Hepatocyte (in vitro differentiated cells): ENCODE data around the gene UBASH3A. TPM values are rescaled to one million over a fixed set of nuclear protein-coding genes. Genes with fewer than 3 reads are reported as not detected.

Experiments
- DNase-seq: peaks from one replicate; pipeline ENCODE4 v3.0.0-alpha.2; 2016; ENCODE audit warnings: low spot score
- H2AFZ ChIP-seq: fragments of 200-600 bp; sonication (generic); 2 replicates; pipeline ENCODE4 v1.6.0; 2016; ENCODE audit warnings: antibody characterized with exemption, mild to moderate bottlenecking
- H3K27ac ChIP-seq: fragments of 200-600 bp; sonication (generic); 2 replicates; pipeline ENCODE4 v1.5.1; 2016; ENCODE audit warnings: mild to moderate bottlenecking
- H3K27me3 ChIP-seq: fragments of 200-600 bp; sonication (generic); 2 replicates; pipeline ENCODE4 v1.6.1; 2016
- H3K36me3 ChIP-seq: fragments of 200-600 bp; sonication (generic); replicated peaks from 2 replicates; pipeline ENCODE4 v1.5.1; 2016; ENCODE audit warnings: low read depth; ENCODE audit not compliant: insufficient read depth
- H3K4me1 ChIP-seq: fragments of 200-600 bp; sonication (generic); 2 replicates; pipeline ENCODE4 v1.5.1; 2016; ENCODE audit warnings: mild to moderate bottlenecking, moderate library complexity; ENCODE audit not compliant: insufficient read depth
- H3K4me2 ChIP-seq: fragments of 200-600 bp; sonication (generic); 2 replicates; pipeline ENCODE4 v1.6.0; 2016
- H3K4me3 ChIP-seq: fragments of 200-600 bp; sonication (generic); 2 replicates; pipeline ENCODE4 v1.5.1; 2016; ENCODE audit warnings: mild to moderate bottlenecking
- H3K79me2 ChIP-seq: fragments of 200-600 bp; sonication (generic); 2 replicates; pipeline ENCODE4 v1.6.0; 2017; ENCODE audit warnings: mild to moderate bottlenecking
- H3K9me2 ChIP-seq: fragments of 200-600 bp; sonication (generic); replicated peaks from 2 replicates; pipeline ENCODE4 v1.6.0; 2017; ENCODE audit warnings: mild to moderate bottlenecking; ENCODE audit not compliant: insufficient read depth
- H3K9me3 ChIP-seq: fragments of 200-600 bp; sonication (generic); 2 replicates; pipeline ENCODE4 v1.5.1; 2016; ENCODE audit warnings: low read depth, mild to moderate bottlenecking
- H4K20me1 ChIP-seq: fragments of 200-600 bp; sonication (generic); 2 replicates; pipeline ENCODE4 v1.6.0; 2016; ENCODE audit warnings: mild to moderate bottlenecking; ENCODE audit not compliant: insufficient read depth, poor library complexity, severe bottlenecking
- EZH2 ChIP-seq: fragments of 200-600 bp; sonication (generic); IDR thresholded peaks from 2 replicates; pipeline ENCODE4 v1.6.1; 2016; ENCODE audit warnings: antibody characterized with exemption, mild to moderate bottlenecking, borderline replicate concordance
- EZH2phosphoT487 ChIP-seq: fragments of 200-600 bp; sonication (generic); IDR thresholded peaks from one replicate; pipeline ENCODE4 v1.6.1; 2018; ENCODE audit warnings: antibody characterized with exemption, mild to moderate bottlenecking, low read depth, moderate library complexity; ENCODE audit not compliant: unreplicated experiment, severe bottlenecking
- WGBS: methylation state at CpG from one replicate; pipeline ENCODE4 v1.1.6; 2016; ENCODE audit warnings: low lambda C conversion rate; ENCODE audit errors: missing lambda C conversion rate; 5-methylcytosine and 5-hydroxymethylcytosine counted together
- polyA plus RNA-seq: library from polyadenylated mRNA; unstranded; fragments of >200 nt; fragmentation: Nextera tagmentation; extraction: Ambion mirVana; gene quantifications from 2 replicates; pipeline ENCODE4 v1.2.1, GENCODE V29; 2016
- total RNA-seq: library from RNA; depleted of rRNA; stranded (reverse); fragments of >200 nt; gene quantifications from 2 replicates; pipeline ENCODE4 v1.2.3, GENCODE V29; 2014
- TF ChIP-seq, protein P1 (sequence below): fragments of 200-600 bp; sonication (generic); IDR thresholded peaks from 2 replicates; pipeline ENCODE4 v1.5.1; 2016; ENCODE audit warnings: antibody characterized with exemption, mild to moderate bottlenecking; ENCODE audit not compliant: poor library complexity

UBASH3A gene
- total and polyA plus RNA-seq, 2 experiments from 2014 or later = not detected

- H3K79me2 ChIP-seq = no peaks in the 10 kb centered on the region
- H3K36me3 ChIP-seq = no peaks in the 10 kb centered on the region
- no peaks in the 10 kb centered on the region for H3K4me1 ChIP-seq
Observed at GRCh38 chr21:42436914-42437313, 33.2 kb downstream of the UBASH3A start.

GRCh38 chr21:42437786-42438185 is 34.1 kb downstream of the UBASH3A start:
- no peak overlapping the region for H2AFZ ChIP-seq
- TF ChIP-seq EZH2phosphoT487 (no peak), EZH2 (no peak)
- TF ChIP-seq, protein P1, sequence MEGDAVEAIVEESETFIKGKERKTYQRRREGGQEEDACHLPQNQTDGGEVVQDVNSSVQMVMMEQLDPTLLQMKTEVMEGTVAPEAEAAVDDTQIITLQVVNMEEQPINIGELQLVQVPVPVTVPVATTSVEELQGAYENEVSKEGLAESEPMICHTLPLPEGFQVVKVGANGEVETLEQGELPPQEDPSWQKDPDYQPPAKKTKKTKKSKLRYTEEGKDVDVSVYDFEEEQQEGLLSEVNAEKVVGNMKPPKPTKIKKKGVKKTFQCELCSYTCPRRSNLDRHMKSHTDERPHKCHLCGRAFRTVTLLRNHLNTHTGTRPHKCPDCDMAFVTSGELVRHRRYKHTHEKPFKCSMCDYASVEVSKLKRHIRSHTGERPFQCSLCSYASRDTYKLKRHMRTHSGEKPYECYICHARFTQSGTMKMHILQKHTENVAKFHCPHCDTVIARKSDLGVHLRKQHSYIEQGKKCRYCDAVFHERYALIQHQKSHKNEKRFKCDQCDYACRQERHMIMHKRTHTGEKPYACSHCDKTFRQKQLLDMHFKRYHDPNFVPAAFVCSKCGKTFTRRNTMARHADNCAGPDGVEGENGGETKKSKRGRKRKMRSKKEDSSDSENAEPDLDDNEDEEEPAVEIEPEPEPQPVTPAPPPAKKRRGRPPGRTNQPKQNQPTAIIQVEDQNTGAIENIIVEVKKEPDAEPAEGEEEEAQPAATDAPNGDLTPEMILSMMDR = no peak
- H3K79me2 ChIP-seq = no peaks in the 10 kb centered on the region
- H3K4me3 ChIP-seq = no peak overlapping the region
- H3K4me2 ChIP-seq = no peak overlapping the region
- H3K9me2 ChIP-seq = no peaks in the 10 kb centered on the region
- DNase-seq = peak; percentile 59
- no peaks in the 10 kb centered on the region for H3K4me1 ChIP-seq
- no peaks in the 10 kb centered on the region for H3K36me3 ChIP-seq
- no peak overlapping the region for H3K27ac ChIP-seq
- WGBS = 49% methylated on average over 8 of the region's 8 CpGs
- H3K27me3 ChIP-seq = no peaks in the 10 kb centered on the region
- H4K20me1 ChIP-seq = no peaks in the 10 kb centered on the region
- H3K9me3 ChIP-seq = no peaks in the 10 kb centered on the region

More at GRCh38 chr21:42436914-42437313, 33.2 kb downstream of the UBASH3A start:
- H2AFZ ChIP-seq = no peak overlapping the region
- no peaks in the 10 kb centered on the region for H3K9me2 ChIP-seq
- no peak for DNase-seq
- TF ChIP-seq EZH2phosphoT487 = no peak
- no peak for TF ChIP-seq EZH2
- TF ChIP-seq, protein P1 = no peak
- H3K4me3 ChIP-seq = no peak overlapping the region
- no peak overlapping the region for H3K27ac ChIP-seq
- no peaks in the 10 kb centered on the region for H3K9me3 ChIP-seq
- H3K4me2 ChIP-seq = no peak overlapping the region
- H3K27me3 ChIP-seq = no peaks in the 10 kb centered on the region
- no peaks in the 10 kb centered on the region for H4K20me1 ChIP-seq

DNA sequence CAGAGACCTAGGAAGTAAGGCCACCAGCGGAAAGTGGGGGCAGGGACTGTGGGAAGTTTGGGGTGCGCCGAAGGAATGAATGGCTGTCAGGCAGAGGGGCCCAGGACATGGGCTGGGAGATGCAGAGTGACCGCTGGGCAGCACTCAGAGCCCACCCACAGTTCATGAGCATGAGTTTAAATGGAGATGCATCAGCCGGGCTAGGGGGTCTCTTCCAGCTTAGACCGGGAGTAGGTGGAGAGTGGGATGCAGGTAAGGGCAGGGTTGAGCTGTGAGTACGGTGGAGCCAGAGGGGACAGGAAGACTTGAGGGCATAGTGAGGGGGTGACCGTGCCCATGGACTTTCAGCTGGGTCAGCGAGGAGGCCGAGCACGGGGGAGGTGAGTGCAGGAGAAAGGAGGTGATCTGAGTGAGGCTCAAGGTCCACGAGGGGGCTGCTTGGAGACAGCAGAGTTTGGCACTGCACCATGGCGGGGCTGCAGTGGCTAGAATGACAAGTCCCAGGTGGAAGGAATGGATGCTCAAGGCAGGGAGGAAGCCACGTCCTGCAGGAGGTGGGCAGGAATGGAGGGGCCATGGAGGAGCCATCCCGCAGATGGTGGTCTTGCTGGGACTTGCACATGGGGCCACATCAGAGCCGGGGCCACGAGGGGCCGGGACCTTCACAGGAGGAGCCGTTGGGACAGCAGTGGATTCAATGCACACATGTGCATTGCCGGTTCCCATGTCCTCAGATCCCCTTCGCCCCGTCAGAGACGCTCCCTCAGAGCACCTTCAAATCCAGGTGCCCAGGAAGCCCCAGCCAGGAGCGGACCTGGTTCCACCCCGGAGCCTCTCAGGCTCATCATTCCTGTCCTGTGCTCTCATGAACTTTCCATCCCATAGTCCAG is 34.9 kb downstream of the UBASH3A start:
- WGBS = 89% methylated on average over 23 of the region's 25 CpGs

More for the DNA sequence above, 34.9 kb downstream of the UBASH3A start:
- Histone ChIP-seq H3K27me3 (no peaks in the 10 kb centered on the region), H3K9me3 (no peaks in the 10 kb centered on the region), H3K79me2 (no peaks in the 10 kb centered on the region), H3K36me3 (no peaks in the 10 kb centered on the region), H3K4me1 (no peaks in the 10 kb centered on the region), H3K27ac (no peak overlapping the region), H4K20me1 (no peaks in the 10 kb centered on the region), H3K4me3 (no peak overlapping the region), H2AFZ (no peak overlapping the region), H3K4me2 (no peak overlapping the region), H3K9me2 (no peaks in the 10 kb centered on the region)
- no peak for DNase-seq
- TF ChIP-seq, protein P1 = no peak
- TF ChIP-seq EZH2 = no peak
- no peak for TF ChIP-seq EZH2phosphoT487
